Type B pancreatic cell (in vitro differentiated cells): ENCODE measurements around the gene FILIP1L. TPM values are rescaled to one million over a fixed set of nuclear protein-coding genes. Genes with fewer than 3 reads are reported as not detected.

ENCODE experiments used
- DNase-seq: peaks from one replicate; pipeline ENCODE4 v3.0.0; 2021; ENCODE audit warnings: mixed read lengths; ENCODE audit not compliant: unreplicated experiment; ENCODE audit errors: extremely low spot score
- H3K27ac Mint-ChIP-seq: 2 replicates; pipeline ENCODE4 v1.8.0; 2021; ENCODE audit warnings: mild to moderate bottlenecking, mixed read lengths
- H3K27me3 Mint-ChIP-seq: 2 replicates; pipeline ENCODE4 v1.8.0; 2021; ENCODE audit warnings: mixed read lengths
- H3K36me3 Mint-ChIP-seq: 2 replicates; pipeline ENCODE4 v1.8.0; 2021; ENCODE audit warnings: mixed read lengths
- H3K4me1 Mint-ChIP-seq: one replicate; pipeline ENCODE4 v1.8.0; 2021; ENCODE audit warnings: mixed read lengths; ENCODE audit not compliant: unreplicated experiment
- H3K4me3 Mint-ChIP-seq: 2 replicates; pipeline ENCODE4 v1.8.0; 2021; ENCODE audit warnings: mild to moderate bottlenecking, mixed read lengths
- H3K9me3 Mint-ChIP-seq: 2 replicates; pipeline ENCODE4 v1.8.0; 2021; ENCODE audit warnings: mixed read lengths
- total RNA-seq: library from RNA; stranded (reverse); gene quantifications from 2 replicates; pipeline ENCODE4 v1.2.1, GENCODE V29; 2021; ENCODE audit warnings: low replicate concordance
- TF ChIP-seq, protein P1 (sequence below): fragments of 200-600 bp; sonication (generic); conservative IDR thresholded peaks from 2 replicates; pipeline ENCODE4 v1.5.0; 2021; ENCODE audit warnings: antibody characterized with exemption, mild to moderate bottlenecking

Gene FILIP1L
- total RNA-seq, 1 donor from 2014 or later = 30.6 TPM

DNA sequence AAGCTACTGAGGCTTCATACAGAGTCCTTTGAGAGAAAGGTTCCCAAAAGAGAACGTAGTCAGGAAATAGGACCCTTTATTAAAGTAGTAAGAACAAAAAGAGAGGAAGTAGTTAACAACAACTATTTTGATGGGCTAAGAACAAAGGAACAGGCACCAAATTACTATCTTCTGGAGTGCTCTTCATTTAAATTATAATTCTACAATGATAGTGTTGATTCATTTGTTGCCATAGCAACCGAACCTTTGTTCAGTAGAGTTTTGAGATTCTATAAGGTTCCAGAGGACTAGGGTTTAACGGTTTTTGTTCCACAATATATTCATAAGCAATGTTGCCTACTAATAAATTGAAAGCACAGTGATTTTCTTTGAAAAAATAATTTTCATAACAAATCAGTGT, 217.8 kb downstream of the FILIP1L start:
- TF ChIP-seq, protein P1, sequence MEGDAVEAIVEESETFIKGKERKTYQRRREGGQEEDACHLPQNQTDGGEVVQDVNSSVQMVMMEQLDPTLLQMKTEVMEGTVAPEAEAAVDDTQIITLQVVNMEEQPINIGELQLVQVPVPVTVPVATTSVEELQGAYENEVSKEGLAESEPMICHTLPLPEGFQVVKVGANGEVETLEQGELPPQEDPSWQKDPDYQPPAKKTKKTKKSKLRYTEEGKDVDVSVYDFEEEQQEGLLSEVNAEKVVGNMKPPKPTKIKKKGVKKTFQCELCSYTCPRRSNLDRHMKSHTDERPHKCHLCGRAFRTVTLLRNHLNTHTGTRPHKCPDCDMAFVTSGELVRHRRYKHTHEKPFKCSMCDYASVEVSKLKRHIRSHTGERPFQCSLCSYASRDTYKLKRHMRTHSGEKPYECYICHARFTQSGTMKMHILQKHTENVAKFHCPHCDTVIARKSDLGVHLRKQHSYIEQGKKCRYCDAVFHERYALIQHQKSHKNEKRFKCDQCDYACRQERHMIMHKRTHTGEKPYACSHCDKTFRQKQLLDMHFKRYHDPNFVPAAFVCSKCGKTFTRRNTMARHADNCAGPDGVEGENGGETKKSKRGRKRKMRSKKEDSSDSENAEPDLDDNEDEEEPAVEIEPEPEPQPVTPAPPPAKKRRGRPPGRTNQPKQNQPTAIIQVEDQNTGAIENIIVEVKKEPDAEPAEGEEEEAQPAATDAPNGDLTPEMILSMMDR = no peak
- no peak overlapping the region for H3K4me3 Mint-ChIP-seq
- DNase-seq = no peak
- peaks cover 17% of the 10 kb centered on the region for H3K4me1 Mint-ChIP-seq
- H3K27ac Mint-ChIP-seq = peak overlapping the region; percentile 37
- peaks cover 4% of the 10 kb centered on the region for H3K9me3 Mint-ChIP-seq
- H3K36me3 Mint-ChIP-seq = no peaks in the 10 kb centered on the region
- no peaks in the 10 kb centered on the region for H3K27me3 Mint-ChIP-seq

DNA sequence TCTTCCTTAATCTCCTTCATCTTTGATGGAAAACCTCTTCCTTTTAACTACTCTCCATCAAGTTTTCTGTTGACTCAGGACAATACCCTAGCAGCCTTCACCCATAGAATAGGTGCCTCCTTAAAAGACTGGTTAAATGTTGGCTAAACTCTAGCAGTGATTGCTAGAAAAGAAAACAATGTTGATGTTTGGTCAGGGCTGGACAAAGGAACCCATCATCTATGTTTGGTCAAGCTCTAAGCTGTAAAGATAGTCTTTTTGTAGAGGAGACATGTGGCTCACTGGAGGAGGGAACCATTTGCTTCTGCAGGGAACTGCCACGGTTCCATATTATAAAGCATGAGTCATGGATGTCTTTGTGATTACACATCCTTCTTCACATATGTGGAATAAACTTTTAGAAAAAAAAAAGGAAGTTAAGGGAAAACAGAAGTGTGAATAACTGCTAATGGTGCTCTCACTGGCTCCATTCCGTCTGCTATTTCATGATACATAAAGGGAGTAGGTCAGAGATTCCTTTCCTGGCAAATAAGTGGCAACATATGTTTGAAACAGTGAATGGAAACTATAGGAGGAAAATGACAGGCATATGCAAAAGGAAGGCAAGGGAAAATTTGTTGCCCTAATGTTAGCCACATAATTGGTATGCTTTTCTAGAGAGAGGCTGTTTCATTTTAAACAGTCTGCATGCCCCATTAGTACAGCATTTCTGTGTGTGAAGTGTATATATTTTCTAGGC, 218.4 kb downstream of the FILIP1L start:
- Mint-ChIP-seq H3K9me3 (peaks cover 4% of the 10 kb centered on the region), H3K27ac (peak overlapping the region; percentile 37), H3K27me3 (no peaks in the 10 kb centered on the region), H3K4me3 (no peak overlapping the region), H3K4me1 (peaks cover 13% of the 10 kb centered on the region), H3K36me3 (no peaks in the 10 kb centered on the region)
- TF ChIP-seq, protein P1 = no peak
- DNase-seq = no peak

DNA sequence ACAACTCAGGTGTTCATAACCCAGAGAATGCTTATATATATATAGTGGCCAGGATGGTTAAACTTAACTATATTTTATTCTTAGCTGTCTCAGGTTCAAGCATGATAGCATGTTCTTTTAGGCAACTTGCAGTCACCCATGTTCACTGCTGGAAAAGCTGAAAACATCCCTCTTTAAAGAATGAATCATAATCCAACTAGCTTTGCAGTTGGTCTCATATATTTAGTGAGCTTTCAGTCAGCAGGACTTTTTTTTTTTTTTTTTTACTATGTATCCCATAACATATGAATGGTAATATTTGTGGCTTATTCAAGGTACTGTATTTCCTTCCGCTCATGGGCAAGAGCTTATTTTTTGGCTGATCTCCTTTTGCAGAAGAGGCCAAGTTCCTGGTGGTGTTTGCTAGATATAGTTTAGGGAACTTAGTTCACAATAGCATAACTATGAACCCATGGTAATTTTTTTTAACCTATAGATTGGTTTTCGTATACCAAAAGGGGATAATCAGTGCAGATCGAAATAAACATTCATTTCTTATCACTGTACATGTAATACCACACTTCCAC, 219.1 kb downstream of the FILIP1L start:
- TF ChIP-seq, protein P1 = no peak
- Mint-ChIP-seq H3K9me3 (peaks cover 4% of the 10 kb centered on the region), H3K27me3 (no peaks in the 10 kb centered on the region), H3K4me1 (peaks cover 13% of the 10 kb centered on the region), H3K36me3 (no peaks in the 10 kb centered on the region), H3K4me3 (no peak overlapping the region), H3K27ac (peak overlapping the region; percentile 37)
- DNase-seq = no peak

DNA sequence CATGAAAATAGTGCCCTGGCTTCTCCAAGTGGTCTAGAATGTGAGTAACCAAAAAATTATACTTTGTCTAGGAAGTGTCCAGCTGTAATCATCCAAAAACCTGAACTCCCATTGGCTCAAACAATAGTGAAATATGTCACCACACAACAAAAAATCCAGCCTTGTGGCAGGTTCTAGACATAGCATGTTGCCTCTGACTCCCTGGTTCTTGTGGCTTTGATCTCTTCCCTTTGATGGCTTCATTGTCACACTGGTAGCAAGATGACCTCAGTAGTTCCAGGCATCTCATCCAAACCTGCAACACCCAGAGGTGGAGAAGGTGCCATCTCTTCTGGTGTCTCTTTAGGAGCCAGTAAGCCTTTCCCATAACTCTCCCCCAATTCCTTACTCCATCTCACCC, 222.0 kb downstream of the FILIP1L start:
- TF ChIP-seq, protein P1 = no peak
- Mint-ChIP-seq H3K27me3 (no peaks in the 10 kb centered on the region), H3K4me1 (peaks cover 13% of the 10 kb centered on the region), H3K27ac (no peak overlapping the region), H3K9me3 (peaks cover 4% of the 10 kb centered on the region), H3K36me3 (no peaks in the 10 kb centered on the region), H3K4me3 (no peak overlapping the region)
- DNase-seq = no peak

DNA sequence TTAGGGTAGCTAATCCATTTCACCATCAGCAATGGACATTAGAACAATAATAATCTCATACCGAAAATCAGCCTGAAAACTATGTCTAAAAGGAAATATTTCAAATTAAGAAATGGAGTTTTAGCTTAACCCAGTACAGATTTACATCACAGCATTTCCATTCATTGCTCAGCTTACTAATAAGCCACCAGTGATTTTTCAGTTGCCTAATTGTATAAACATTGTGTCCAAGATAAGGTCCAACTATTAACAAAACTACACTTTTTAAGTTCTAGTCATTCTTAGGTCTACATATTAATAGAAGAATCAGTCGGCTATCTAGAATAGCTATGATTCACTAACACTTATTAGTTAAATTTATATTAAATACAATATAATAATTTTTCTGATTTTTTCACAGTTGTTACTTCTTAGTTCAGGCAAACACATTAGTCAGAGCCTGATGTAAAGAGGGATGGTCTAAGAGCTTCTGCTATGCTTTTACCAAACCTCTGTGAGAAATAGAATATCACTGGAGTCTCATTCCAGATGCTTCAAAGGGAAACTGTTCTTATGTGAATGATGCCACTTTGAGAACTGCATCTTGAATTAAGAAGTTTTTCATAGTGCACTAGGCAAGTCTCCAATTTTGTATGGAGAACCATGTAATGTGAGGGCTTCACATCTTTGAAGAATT, 222.6 kb downstream of the FILIP1L start:
- Mint-ChIP-seq H3K9me3 (peaks cover 4% of the 10 kb centered on the region), H3K4me3 (no peak overlapping the region), H3K4me1 (peaks cover 13% of the 10 kb centered on the region), H3K36me3 (no peaks in the 10 kb centered on the region), H3K27ac (no peak overlapping the region), H3K27me3 (no peaks in the 10 kb centered on the region)
- no peak for DNase-seq
- TF ChIP-seq, protein P1 = no peak
